ENCODE data around the gene ZCCHC7.
A peak's percentile ranks its signal among the peaks of the same experiment; 100 is the strongest.

ZCCHC7 gene

GRCh38 chr9:37212435-37212834, 92.1 kb downstream of the ZCCHC7 start:
- DNase-seq = peak; percentile 33

DNA sequence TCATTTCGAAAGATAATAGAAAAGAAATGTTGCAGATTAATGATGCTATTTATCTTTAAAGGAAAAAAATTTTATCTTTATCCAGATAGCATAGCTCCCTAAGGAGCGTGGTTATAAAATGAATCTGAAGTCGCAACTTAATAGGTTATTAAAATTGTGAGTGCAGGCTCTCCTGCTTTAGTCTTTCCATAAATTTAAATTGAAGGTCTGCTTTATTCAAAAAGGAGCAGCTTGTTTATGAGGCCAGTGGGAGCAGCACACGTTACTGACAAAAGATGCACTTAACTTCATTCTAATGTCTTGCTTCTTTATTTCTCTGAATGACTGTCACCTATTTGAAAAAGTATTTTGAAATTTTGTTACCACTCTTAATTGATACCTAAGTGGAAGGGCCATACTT, 95.0 kb downstream of the ZCCHC7 start:
- no peak for DNase-seq

GRCh38 chr9:37215830-37216229, 95.5 kb downstream of the ZCCHC7 start:
- no peak for DNase-seq

- DNase-seq = peak; percentile 20
Observed at GRCh38 chr9:37217161-37217560, 96.8 kb downstream of the ZCCHC7 start.

- no peak for DNase-seq
Observed at GRCh38 chr9:37218800-37219425, 98.5 kb downstream of the ZCCHC7 start.

GRCh38 chr9:37220971-37221370, 100.6 kb downstream of the ZCCHC7 start:
- no peak for DNase-seq

DNA sequence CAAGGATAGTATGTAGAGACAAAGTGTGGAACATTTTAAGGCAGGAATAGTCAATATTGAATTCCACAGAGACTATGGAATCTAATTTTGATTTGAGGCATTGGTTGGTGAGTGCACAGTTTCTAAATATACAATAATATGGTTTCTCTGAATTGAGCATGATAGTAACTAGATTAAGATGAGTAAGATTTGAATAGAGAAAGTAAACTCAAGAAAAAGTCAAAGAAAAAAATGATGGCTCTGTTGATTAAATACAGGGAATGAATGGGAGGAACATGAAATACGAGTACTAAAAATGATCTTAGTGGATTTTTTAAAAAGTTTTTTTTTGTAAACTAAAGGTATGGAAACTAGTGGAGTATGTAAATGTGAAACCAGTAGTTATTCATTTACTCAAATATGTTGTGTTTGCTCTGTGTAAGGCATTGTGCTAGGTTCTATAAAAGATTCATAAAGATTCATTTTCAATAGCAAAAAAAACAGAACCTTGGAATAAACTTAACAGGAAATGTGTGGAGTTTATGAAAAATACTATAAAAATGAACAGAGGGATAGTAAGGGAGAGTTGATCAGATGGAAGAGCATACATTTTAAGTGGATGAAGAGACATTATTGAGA, 101.2 kb downstream of the ZCCHC7 start:
- DNase-seq = no peak

DNA sequence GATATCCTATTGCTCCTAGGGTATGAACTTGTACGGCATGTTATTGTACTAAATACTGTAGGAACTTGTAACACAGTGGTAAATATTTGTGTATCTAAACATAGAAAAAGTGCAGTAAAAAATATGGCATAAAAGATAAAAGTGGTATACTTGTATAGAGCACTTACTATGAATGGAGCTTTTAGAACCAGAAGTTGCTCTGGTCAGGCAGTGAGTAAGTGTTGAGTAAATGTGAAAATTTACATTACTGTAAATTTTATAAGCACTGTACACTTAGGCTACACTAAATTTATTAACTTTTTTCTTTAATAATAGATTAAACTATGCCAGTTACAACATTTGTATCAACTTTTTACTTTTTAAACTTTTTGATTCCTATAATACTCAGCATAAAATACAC, 109.1 kb downstream of the ZCCHC7 start:
- DNase-seq = no peak

DNA sequence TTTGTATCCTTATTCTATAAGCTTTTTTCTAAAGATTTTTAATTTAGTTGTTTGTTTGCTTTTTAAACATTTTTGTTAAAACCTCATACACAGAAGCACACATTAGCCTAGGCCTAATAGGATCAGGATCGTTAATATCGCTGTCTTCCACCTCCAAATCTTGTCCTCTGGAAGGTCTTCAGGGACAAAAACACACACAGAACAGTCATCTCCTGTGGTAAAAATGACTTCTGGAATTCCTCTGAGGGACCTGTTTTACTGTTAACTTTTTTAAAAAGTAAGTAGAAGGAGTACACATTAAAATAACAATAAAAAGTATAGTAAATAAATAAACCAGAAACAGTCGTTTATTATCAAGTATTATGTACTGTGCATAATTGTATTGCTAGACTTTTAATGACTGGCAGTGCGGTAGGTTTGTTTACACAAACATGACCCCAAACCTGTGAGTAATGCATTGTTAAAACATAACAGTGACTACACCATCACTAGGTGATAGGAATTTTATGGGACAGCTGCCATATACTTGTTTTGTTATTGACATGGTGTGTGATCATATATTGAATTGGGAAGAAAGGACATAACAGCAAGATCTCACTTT, 109.6 kb downstream of the ZCCHC7 start:
- DNase-seq = no peak

GRCh38 chr9:37236822-37237221, 116.4 kb downstream of the ZCCHC7 start:
- DNase-seq = no peak

GRCh38 chr9:37238122-37238521, 117.7 kb downstream of the ZCCHC7 start:
- DNase-seq = no peak

DNA sequence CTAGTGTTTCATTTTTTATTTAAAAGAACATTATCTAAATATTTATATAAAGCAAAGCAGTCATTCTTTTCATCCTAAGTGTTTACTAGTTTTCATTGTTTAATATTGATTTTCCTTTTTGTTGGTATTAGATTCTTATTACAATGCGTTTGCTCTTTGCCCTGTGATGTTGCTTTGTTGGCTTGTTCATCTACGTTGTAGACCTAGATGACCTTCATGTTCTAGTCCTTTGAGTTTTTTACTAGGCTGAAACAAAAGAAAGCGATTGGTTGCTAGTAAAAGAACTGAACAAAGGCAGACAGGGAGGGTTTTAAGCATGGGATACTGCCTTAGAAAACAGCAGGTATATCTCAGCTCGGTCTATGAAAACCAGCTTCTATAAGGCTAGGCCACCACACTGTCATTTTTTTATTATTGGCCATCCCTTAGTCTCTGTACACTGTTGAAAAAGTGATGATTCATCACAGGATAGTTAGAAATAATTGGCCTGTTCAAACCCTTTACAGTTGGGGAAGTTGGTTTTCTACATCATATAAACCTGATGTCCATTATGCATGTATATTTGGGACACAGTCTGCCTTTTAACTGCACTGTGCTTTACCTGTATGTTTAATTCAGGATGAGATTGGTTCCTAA, 119.0 kb downstream of the ZCCHC7 start:
- DNase-seq = no peak

DNA sequence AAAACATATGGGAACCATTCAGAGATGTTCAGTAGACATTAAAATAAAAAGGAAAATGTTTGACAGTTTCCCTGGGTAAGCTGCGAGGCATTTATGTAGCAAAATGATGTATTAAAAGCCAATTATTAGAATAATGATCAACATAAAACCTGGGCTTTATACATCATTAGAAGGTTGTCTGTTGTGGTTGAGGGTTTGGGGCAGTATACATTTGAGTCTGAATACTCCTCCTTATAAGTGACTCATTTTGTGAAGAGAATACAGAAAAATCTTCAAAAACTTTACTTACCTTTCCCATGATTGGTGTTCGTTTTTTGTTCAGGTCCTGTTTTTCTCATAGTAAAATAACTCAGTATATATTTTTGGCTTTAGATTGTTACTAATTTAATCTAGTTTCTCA, 119.5 kb downstream of the ZCCHC7 start:
- no peak for DNase-seq

DNA sequence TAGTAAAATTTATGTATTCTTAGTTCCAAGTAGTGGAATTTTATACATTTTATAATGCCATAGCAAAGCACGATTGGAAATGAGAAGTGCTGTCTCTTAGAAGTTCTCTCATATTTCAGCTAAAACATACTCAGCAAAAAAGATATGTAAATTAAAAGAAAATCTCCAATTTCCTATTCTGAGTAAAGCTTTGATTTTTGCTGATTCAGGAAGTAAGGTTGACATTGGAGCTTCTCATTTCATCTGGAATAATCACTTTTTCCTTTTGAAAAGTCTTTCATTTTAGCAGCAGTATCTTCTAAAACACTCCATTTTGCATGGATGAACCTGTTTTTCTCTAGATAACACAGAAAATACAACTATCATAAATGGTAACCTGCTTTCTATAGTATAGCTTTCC, 121.0 kb downstream of the ZCCHC7 start:
- DNase-seq = no peak

DNA sequence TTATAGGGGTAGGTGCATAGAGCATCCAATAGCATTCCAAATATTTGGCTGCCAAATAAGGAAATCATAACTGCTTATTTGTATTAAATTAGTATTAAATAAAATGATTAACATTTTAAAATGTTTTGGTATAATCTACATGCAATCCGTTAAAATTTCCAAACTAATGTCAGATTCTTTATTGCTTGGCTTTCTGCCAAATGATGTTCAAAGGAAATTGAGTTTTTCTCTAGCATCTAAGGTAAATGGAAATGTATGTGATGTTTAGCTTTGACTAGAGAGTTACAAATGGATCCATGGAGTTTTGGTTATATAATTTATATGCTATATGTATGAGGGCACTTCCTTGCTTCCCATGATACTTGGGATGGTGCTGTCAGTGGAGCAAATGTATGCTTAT, 121.7 kb downstream of the ZCCHC7 start:
- DNase-seq = no peak

DNA sequence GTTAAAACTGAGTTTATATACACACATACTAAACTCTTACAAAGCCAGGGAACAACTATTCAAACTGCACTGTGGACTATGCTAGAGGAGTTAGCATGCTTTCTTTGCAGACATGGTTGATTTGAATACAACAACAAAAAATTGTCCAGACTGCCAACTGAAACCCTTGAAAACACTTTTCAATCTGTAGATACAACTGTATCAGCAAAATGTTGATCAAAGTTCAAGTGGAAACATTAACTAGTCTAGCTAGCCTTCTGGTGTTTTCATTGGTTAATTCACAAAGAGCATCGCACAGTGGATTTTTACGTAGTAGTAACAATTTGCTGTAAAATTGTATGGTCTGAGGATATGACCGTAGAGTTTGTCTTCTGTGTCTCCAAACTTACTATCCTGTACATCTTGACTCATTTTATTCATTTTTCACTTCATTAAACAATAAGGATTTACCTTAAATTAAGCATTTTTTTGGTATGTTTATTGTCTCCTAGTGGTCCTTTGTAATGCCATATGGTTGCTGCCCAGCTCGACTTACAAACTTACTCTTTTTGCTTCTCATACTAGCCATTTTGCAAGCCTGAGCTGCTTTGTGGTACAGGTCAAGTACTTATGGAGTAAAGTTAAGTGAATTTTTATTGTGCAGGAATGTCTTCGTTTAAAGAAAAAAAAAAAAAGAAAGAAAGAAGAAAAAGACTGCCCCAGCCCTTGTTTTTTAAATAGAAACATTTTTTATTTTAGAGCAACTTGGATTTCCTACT, 123.4 kb downstream of the ZCCHC7 start:
- DNase-seq = no peak

GRCh38 chr9:37246826-37247225, 126.5 kb downstream of the ZCCHC7 start:
- DNase-seq = no peak

DNA sequence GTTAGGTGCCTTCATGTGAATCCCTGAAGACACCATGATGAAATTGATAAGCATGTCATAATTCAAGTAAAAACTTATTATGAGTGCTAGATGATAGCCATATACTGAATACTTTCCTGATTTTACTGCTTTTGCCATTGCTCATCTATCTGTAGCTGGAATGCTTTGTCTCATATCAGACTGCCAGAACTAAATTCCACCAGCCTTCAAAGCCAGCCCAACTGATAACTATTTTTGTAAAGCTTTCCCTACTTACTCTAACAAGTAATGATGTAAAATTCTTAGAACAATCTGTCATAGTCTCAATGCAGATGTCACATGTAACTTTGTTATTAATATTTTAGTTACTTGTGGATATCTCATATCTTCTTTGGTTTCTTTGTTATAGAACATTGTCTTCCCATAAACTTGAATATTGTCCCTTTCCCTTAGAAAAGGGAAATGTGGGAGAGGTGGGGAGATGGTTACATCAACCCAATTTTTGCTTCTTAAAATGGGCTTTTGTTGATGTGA, 128.3 kb downstream of the ZCCHC7 start:
- no peak for DNase-seq

DNA sequence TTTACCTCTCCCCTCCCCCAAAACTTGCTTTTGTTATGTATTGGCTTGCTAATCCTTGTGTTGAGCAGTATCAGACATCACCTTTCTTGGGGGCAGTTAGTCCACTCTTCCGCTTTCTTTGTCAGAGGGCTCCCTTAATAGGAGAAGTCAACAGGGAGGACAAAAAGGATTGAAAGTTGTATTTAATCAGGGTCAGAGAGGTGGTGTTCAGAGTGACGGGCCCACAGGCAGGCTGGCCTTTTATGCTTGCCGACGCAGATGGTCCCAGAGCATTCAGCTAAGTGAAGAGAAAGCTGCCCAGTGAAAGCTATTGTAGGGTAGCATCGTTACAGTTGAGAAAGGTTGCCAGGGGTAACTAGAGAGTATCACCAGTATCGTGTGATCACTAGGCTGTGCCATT, 131.1 kb downstream of the ZCCHC7 start:
- no peak for DNase-seq

DNA sequence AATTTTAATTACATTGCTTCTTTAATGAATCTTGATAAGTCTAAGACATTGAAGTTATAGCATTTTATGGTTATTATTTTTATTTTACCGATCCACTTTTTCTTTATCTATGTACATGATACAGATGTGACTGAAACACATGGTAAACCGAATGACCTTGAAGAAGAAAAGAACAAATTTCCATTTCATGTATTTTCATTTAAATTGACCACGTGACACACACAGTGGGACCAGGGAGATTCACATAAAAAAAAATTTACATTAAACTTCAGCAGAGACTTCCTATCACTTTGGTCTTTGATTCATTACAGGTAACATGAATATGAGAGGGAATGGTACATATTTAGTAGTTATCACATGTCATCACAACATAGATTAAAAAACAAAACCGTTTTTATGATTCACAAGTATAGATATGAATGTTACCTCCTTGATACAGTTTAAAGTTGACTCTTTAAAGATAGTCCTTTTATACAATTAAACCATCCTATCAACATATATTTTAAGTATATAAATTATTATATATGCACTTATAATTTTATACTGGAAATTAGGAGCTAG, 133.1 kb downstream of the ZCCHC7 start:
- DNase-seq = no peak

DNA sequence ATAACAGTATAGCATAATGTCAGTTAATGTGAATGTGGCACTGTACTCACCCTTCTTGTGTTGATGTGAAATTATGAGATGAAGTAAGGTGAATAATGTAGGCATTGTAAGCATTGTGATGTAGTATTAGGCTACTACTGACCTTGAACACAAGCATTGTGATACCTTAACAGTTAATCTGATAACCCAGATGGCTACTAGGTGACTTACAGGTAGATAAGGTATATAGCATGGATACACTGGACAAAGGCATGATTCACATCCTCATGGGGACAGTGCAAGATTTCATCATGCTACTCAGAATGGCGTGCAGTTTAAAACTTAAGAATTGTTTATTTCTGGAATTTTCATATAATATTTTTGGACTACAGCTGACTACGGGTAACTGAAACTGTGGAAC, 134.8 kb downstream of the ZCCHC7 start:
- no peak for DNase-seq

DNA sequence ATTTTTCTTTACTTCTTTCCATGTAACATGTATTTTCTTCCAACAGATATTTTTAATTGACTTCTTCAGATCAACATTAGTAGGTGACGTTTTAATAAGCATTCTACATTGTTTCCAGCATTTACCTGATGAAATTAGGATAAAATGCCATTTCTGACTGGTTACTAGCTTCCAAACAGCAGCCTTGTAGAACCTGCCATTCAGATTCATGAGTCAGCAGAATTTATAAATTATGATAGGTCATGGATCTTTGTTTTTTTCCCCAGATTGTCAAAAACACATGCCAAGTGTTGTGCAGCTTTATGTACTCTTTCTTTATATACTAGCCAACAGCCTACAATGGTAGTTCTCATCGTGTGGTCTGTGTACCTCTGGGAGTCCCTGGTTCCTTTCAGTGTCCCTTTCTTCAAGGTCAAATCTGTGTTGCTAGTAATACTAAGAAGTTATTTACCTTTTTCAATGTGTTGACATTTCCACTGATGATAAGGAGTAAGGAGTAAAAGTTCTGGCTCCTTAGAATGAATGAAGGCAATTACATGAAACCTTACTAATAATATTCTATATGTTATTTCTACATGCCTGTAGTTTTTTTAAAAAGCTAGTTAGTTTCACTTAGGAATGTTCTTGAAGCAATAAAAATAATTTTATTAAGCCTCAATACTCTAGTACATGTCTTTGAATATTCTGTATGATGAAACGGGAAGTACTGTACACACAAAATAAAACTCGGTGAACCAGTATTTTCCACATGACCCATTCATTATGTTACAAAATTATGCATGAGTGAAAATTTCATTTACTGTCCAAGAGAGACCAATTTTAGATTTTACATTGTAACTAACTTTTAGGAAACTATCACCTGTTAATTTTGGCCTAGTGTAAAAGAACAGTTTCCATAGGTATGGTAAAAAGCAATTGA, 135.8 kb downstream of the ZCCHC7 start:
- no peak for DNase-seq

All from suppressor macrophage treated with lipopolysaccharide for 4 hours (primary cell).